Spinal cord (tissue), 10 donors: Measurements from ENCODE around the gene GNAT3. TPM values are rescaled to one million over a fixed set of nuclear protein-coding genes. Genes with fewer than 3 reads are reported as not detected.

Experiments used
- DNase-seq, 6 donors: peaks; one replicate each; pipeline versions ENCODE4 v3.0.0 to v3.0.0-alpha.2; 2013 to 2015; ENCODE audit warnings: low spot score in 6 of 6, low read depth in 4 of 6
- H3K27ac ChIP-seq: one replicate; pipeline ENCODE4 v1.5.1; 2013; ENCODE audit warnings: low read depth, low read length, control low read depth
- H3K27me3 ChIP-seq: one replicate; pipeline ENCODE4 v1.6.1; 2013; ENCODE audit warnings: low read length; ENCODE audit not compliant: control insufficient read depth, insufficient read depth
- H3K36me3 ChIP-seq: one replicate; pipeline ENCODE4 v1.6.1; 2013; ENCODE audit warnings: low read length; ENCODE audit not compliant: control insufficient read depth, insufficient read depth
- H3K4me1 ChIP-seq: one replicate; pipeline ENCODE4 v1.6.1; 2013; ENCODE audit warnings: low read length; ENCODE audit not compliant: control insufficient read depth, insufficient read depth
- H3K4me3 ChIP-seq: one replicate; pipeline ENCODE4 v1.5.1; 2013; ENCODE audit warnings: low read depth, low read length, control low read depth
- H3K9me3 ChIP-seq: one replicate; pipeline ENCODE4 v1.6.1; 2013; ENCODE audit warnings: low read length; ENCODE audit not compliant: control insufficient read depth, insufficient read depth
- WGBS: methylation state at CpG from one replicate; pipeline ENCODE4 v1.1.5; 2013; ENCODE audit warnings: missing lambda C conversion rate; ENCODE audit not compliant: insufficient coverage; 5-methylcytosine and 5-hydroxymethylcytosine counted together
- polyA plus RNA-seq, 2 donors: library from polyadenylated mRNA; unstranded; fragments of 120-200 nt; gene quantifications; one replicate each; pipeline ENCODE4 v1.2.1, GENCODE V29; 2013; ENCODE audit not compliant: insufficient read length in 2 of 2
- total RNA-seq, 2 donors: library from RNA; depleted of rRNA in 1 of 2; stranded (reverse); fragments of 120-200 nt in 1 of 2; fragments of >200 nt in 1 of 2; gene quantifications; one replicate each; pipeline versions ENCODE4 v1.2.3 to v1.2.4, GENCODE V29; 2013 to 2014
- donor health status: healthy.

GNAT3 gene
- total and polyA plus RNA-seq, 4 donors: not detected

DNA sequence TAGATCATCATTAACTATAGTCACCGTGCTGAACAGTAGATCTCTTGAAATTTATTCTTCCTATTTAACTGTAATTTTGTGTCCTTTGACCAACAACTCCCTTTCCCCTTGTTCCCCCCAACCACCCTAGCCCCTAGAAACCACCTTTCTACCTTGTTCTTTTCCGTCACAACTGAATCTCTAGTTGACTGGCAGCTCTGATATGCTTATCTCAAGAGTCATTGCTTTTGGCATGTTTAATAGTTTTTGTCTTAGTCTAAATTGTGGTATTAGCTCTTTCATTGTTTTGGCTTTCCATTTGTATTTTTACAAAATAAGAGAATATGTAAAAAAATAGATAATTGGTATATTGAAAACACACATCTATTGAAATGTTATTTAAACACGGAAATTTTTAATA lies 1.8 kb downstream of the GNAT3 start:
- Histone ChIP-seq H3K9me3 (no peaks in the 10 kb centered on the region), H3K4me1 (no peaks in the 10 kb centered on the region), H3K36me3 (no peaks in the 10 kb centered on the region), H3K27ac (no peak overlapping the region), H3K27me3 (no peaks in the 10 kb centered on the region), H3K4me3 (no peak overlapping the region)
- 100% methylated on average over 1 of the region's 3 CpGs for WGBS
- no peak for DNase-seq

DNA sequence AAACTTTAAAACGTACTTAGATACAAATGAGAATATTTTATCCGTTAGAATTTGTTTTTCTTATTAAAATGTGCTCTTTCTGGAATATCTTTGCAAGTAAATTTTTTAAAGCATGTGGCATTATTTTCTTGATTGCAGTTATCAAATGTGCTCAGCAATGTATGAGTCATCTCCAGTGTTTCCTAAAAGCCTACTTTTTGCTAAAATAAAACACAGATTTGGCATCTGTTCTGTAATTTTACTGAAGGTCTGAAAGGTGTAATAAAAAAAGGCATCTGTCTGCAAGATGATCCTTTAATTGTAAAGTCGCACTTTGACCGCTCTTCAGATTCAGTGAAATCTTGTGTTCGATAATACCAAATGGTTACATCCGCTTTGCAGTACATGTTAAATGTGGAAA lies 3.4 kb downstream of the GNAT3 start:
- Histone ChIP-seq H3K36me3 (no peaks in the 10 kb centered on the region), H3K27me3 (no peaks in the 10 kb centered on the region), H3K27ac (no peak overlapping the region), H3K4me1 (no peaks in the 10 kb centered on the region), H3K4me3 (no peak overlapping the region), H3K9me3 (no peaks in the 10 kb centered on the region)
- 100% methylated on average over 1 of the region's 6 CpGs for WGBS
- DNase-seq: no peak

DNA sequence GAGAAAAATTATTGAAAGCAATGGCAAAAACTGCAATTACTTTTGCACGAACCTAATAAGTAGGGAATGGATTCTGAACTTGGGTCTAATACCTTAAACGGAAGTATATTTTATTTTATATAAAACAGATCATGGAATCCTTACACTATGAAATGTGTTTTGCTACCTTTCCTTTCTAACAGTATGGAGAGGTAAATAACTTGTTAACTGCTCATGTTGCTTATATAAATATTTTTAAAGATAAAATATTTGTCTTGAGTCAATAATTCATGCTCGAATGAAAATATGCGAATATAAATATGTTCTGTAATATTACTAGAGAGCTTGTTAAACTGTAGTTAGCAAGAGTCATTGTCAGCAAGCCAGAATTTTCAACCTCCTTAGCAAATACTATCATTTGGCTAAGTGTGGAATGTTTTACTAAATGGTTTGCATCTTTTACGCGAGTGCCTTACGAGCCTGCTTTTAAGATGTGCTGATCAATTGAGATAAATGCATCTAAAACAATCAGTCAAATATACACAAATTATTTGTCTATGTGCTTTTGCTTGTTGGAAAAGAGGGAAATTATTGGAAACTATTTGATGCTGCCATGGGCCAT lies 5.9 kb downstream of the GNAT3 start:
- no CpG with 5 or more reads among the region's 7 CpGs for WGBS
- H3K36me3 ChIP-seq: no peaks in the 10 kb centered on the region

DNA sequence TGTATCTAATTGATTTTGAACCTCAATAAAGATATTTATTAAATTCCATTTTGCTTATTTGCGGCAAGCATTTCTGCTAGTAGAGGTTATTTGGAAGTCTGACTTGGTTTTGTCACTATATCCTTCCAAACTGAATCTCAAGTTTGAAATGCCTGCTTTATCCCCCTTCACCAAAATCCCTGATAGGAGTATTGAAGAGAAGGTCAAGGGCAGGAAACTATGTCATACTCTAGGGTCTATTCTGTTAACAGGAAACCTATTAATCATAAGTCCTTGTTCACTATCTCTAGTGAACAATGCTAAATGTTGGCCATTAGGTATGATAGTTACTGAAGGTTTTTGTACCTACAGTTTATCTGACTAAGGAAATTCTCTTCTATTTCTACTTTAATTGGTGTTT lies 11.5 kb downstream of the GNAT3 start:
- Histone ChIP-seq H3K36me3 (no peaks in the 10 kb centered on the region), H3K27ac (no peak overlapping the region), H3K4me3 (no peak overlapping the region), H3K4me1 (no peaks in the 10 kb centered on the region), H3K9me3 (no peaks in the 10 kb centered on the region), H3K27me3 (no peaks in the 10 kb centered on the region)
- no CpG with 5 or more reads among the region's 1 CpG for WGBS
- DNase-seq: no peak

More for the DNA sequence above, 5.9 kb downstream of the GNAT3 start:
- no peak for DNase-seq
- Histone ChIP-seq H3K4me1 (no peaks in the 10 kb centered on the region), H3K27me3 (no peaks in the 10 kb centered on the region), H3K27ac (no peak overlapping the region), H3K4me3 (no peak overlapping the region), H3K9me3 (no peaks in the 10 kb centered on the region)

DNA sequence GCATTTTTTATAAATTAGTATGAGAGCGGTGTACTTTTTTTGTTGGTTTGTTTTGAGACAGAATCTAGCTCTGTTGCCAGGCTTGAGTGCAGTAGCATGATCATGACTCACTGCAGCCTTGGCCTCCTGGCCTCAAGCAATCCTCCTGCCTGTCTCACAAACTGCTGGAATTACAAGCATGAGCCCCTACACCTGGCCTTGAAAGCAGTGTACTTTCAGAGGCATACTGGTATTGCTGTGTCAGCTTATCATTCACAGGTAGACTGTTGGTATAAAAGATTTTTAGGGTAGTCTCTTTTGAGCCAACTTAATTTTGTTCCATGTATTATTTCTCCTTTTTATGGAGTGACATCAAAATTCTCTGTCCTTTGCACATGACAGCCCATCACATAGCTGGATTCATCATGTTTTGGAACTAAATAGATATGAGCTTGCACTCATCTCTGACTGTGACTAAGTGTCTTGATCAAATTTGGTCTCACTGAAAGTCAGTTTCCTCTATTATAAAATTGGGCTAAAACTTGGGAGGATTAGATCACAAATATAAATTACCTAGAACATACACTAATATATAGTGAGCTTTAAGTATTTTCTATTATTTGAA lies 12.4 kb downstream of the GNAT3 start:
- no peak overlapping the region for H3K27ac ChIP-seq
- H3K9me3 ChIP-seq: no peaks in the 10 kb centered on the region
- no CpG with 5 or more reads among the region's 1 CpG for WGBS

DNA sequence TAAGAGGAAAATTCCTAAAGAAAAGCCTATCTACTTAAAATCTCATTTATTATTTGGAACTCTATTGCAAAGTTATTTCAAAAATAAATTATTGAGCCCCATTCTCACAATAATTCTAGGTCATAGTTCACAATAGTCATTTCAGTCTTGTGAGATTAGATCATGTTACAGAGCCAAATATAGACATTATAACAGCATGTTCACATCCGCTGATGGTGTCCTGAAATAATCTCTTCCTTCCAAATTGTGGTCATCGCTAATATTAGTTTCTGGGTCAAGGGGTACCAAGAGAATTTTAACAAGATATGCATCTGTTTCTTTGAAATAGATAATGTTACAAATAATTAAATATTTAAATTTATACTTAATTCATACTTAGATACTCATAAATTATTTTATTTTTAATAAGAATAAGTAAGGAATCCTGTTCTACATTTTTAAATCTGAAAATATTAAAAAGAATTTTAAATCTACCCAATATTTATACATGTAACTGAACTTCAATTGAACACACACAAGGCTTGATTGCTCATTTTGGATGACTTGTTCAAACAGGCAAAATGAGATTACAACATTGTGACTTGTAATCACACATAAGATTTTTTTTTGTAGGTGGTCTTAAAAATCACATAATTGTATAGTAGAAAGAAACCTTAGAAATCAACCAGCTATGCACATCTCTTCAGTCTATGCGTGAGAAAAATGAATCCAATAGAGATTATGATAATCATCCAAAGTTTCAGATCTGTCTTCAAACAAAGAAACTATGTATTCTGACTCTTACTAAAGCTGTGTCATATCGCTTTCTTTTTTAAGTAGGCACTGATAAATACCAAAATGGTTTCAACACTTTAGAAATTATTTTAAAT lies 13.1 kb downstream of the GNAT3 start:
- DNase-seq: no peak
- Histone ChIP-seq H3K9me3 (no peaks in the 10 kb centered on the region), H3K4me3 (no peak overlapping the region), H3K27me3 (no peaks in the 10 kb centered on the region), H3K4me1 (no peaks in the 10 kb centered on the region), H3K27ac (no peak overlapping the region), H3K36me3 (no peaks in the 10 kb centered on the region)
- WGBS: no CpG with 5 or more reads among the region's 4 CpGs

More for the DNA sequence above, 12.4 kb downstream of the GNAT3 start:
- DNase-seq: no peak
- H3K4me3 ChIP-seq: no peak overlapping the region
- no peaks in the 10 kb centered on the region for H3K36me3 ChIP-seq
- H3K27me3 ChIP-seq: no peaks in the 10 kb centered on the region
- H3K4me1 ChIP-seq: no peaks in the 10 kb centered on the region

DNA sequence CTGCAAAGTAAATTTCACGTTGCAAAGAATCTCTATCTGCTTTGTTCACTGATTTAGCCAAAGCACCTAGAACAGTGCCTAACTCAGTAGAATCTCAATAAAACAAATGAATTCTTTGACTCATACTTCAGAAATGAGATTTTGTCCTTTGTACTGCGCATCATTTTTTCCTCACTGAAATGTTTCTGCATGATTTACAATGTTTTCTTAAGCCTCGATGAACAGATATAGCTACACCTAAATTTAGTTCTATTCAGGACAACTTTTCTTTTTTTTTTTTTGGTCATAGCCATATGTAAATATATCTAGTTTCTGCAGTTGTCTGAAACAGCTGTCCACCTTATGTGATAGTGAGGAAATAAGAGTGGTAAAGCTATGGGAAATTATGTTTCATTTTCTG lies 15.3 kb downstream of the GNAT3 start:
- Histone ChIP-seq H3K27me3 (no peaks in the 10 kb centered on the region), H3K9me3 (no peaks in the 10 kb centered on the region), H3K36me3 (no peaks in the 10 kb centered on the region), H3K27ac (no peak overlapping the region), H3K4me3 (no peak overlapping the region), H3K4me1 (no peaks in the 10 kb centered on the region)
- WGBS: no CpG with 5 or more reads among the region's 3 CpGs
- peak in 1 of 6 donors; percentile 16 for DNase-seq

DNA sequence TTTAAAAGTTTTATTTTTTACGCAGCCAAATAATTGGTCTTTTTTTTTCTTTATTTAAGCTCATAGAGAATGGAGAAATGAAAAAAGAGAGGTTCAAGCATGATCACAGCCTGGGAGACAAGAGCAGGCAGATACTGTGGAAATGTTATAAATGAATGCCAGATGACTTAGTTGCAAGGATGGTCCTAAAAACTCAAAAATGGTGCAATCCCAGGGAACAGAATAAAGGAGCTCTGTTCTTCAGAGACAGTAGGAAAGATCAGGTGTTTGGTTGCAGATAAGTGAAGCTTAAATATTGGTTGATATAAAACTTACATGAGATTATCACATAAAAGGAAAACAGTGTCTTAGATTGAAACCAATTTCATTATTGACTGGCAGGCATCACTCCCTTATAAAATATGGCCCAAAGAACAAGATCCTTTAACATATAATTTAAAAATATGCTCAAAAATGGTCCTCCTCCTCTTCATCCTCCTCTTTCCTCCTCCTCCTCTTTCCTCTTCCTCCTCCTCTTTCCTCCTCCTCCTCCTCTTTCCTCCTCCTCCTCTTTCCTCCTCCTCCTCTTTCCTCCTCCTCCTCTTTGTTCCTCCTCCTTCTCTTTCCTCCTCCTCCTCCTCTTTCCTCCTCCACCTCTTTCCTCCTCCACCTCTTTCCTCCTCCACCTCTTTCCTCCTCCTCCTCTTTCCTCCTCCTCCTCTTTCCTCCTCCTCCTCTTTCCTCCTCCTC lies 18.6 kb downstream of the GNAT3 start:
- no peak for DNase-seq
- Histone ChIP-seq H3K27ac (no peak overlapping the region), H3K27me3 (no peaks in the 10 kb centered on the region), H3K4me3 (no peak overlapping the region), H3K36me3 (no peaks in the 10 kb centered on the region), H3K9me3 (no peaks in the 10 kb centered on the region), H3K4me1 (no peaks in the 10 kb centered on the region)
- WGBS: no CpG with 5 or more reads among the region's 1 CpG

DNA sequence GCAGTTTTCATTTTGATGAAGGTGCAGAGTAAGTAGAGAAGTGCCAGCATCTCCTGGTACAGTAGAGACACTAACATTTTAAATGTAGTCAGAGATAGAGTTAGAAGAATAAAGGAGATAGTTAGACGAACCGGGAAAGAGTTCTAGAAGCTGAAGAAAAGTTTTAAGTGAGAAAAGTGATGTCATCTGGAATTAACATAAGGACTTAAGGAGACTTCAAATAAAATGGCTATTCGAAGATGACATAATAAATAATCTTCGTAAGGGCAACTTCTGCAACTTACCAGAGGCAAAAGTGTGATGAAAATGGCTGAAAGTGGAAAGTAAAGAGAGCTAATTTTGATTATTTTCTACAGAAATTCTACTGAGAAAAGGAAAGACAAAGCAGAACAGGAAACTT lies 20.4 kb downstream of the GNAT3 start:
- H3K36me3 ChIP-seq: no peaks in the 10 kb centered on the region
- H3K27ac ChIP-seq: no peak overlapping the region
- DNase-seq: no peak
- no peaks in the 10 kb centered on the region for H3K9me3 ChIP-seq
- 100% methylated on average over 3 of the region's 4 CpGs for WGBS
- no peak overlapping the region for H3K4me3 ChIP-seq
- no peaks in the 10 kb centered on the region for H3K4me1 ChIP-seq
- no peaks in the 10 kb centered on the region for H3K27me3 ChIP-seq
